IPS-20b (cell line): Measurements from ENCODE around the gene SLC46A3.

Experiments used
- H3K27ac ChIP-seq: one replicate; pipeline ENCODE4 v1.5.1; 2013; ENCODE audit warnings: low read length
- H3K27me3 ChIP-seq: 2 replicates; pipeline ENCODE4 v1.6.1; 2013; ENCODE audit warnings: mild to moderate bottlenecking, low read length, inconsistent platforms; ENCODE audit not compliant: insufficient read depth
- H3K36me3 ChIP-seq: 2 replicates; pipeline ENCODE4 v1.6.1; 2013; ENCODE audit warnings: low read depth, mild to moderate bottlenecking, inconsistent platforms, low read length, moderate library complexity; ENCODE audit not compliant: insufficient read depth
- H3K4me1 ChIP-seq: 2 replicates; pipeline ENCODE4 v1.6.1; 2013; ENCODE audit warnings: mild to moderate bottlenecking, control low read depth, inconsistent platforms, low read length, moderate library complexity; ENCODE audit not compliant: insufficient read depth
- H3K4me3 ChIP-seq: 2 replicates; pipeline ENCODE4 v1.5.1; 2013; ENCODE audit warnings: mild to moderate bottlenecking, low read length, inconsistent platforms
- H3K9ac ChIP-seq: 2 replicates; pipeline ENCODE4 v1.6.1; 2013; ENCODE audit warnings: low read depth, mild to moderate bottlenecking, inconsistent platforms, low read length, moderate library complexity
- H3K9me3 ChIP-seq: 2 replicates; pipeline ENCODE4 v1.6.1; 2013; ENCODE audit warnings: mild to moderate bottlenecking, low read depth, low read length, inconsistent platforms; ENCODE audit not compliant: insufficient read depth

Gene SLC46A3, protein sequence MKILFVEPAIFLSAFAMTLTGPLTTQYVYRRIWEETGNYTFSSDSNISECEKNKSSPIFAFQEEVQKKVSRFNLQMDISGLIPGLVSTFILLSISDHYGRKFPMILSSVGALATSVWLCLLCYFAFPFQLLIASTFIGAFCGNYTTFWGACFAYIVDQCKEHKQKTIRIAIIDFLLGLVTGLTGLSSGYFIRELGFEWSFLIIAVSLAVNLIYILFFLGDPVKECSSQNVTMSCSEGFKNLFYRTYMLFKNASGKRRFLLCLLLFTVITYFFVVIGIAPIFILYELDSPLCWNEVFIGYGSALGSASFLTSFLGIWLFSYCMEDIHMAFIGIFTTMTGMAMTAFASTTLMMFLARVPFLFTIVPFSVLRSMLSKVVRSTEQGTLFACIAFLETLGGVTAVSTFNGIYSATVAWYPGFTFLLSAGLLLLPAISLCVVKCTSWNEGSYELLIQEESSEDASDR

GRCh38 chr13:28718543-28719226 lies at the start of gene SLC46A3:
SLC46A3 (minus strand) TSS chr13:28718970; CDS start chr13:28717998, 972 bp downstream.
- Histone ChIP-seq H3K4me1 (peaks cover 2% of the 10 kb centered on the region; the same call in 1 of the 2 replicates), H3K36me3 (no peaks in the 10 kb centered on the region), H3K9me3 (no peaks in the 10 kb centered on the region), H3K4me3 (peak within 1 kb of the TSS; percentile 85), H3K27ac (no peak within 1 kb of the TSS), H3K9ac (peak within 1 kb of the TSS; percentile 35; the same call in 1 of the 2 replicates), H3K27me3 (peaks cover 42% of the 10 kb centered on the region)

GRCh38 chr13:28763887-28764286 lies 45.1 kb upstream of the SLC46A3 start:
- Histone ChIP-seq H3K27ac (no peak overlapping the region), H3K4me1 (no peaks in the 10 kb centered on the region)

DNA sequence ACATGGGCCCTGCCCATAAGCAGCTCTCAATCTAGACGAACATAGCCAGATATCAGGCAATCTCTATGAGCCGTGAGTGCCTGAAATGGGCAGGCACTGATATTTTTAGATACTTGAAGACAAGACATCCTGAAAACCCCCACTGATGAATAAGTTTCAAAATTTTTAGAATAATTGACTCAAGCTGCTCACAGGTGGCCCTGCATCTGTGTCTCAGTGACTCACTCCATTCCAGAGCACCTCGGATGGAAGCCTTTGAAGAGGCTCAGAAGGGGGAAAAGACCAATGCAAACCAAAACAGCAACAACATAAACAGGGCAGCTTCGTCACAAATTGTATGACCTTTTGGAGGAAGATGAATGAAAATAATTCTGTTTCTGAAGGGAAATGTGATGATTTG lies 42.8 kb upstream of the SLC46A3 start:
- no peaks in the 10 kb centered on the region for H3K4me1 ChIP-seq
- peaks cover 16% of the 10 kb centered on the region; the same call in 1 of the 2 replicates for H3K9me3 ChIP-seq
- H3K9ac ChIP-seq, result no peak overlapping the region
- no peak overlapping the region for H3K4me3 ChIP-seq
- no peaks in the 10 kb centered on the region for H3K27me3 ChIP-seq
- H3K36me3 ChIP-seq, result no peaks in the 10 kb centered on the region
- no peak overlapping the region for H3K27ac ChIP-seq

More at GRCh38 chr13:28763887-28764286, 45.1 kb upstream of the SLC46A3 start:
- Histone ChIP-seq H3K36me3 (no peaks in the 10 kb centered on the region), H3K9me3 (peaks cover 17% of the 10 kb centered on the region; the same call in 1 of the 2 replicates), H3K4me3 (no peak overlapping the region), H3K27me3 (no peaks in the 10 kb centered on the region), H3K9ac (no peak overlapping the region)

DNA sequence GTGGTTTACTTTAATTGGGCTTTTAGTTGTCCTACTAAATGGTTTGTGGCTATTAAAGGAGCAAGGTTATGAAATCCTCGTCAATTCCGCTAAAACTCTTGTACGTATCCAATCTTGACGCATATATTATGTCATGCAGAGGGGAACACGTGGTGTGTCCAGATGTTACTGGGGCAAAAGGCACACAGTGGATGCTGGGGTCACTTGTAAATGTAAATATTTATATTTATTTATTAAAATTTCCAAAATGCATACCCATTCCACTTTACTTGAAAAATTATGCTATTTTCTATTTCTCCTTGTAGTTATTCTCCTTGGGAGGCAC lies 36.7 kb upstream of the SLC46A3 start:
- H3K36me3 ChIP-seq, result no peaks in the 10 kb centered on the region
- H3K4me1 ChIP-seq, result peaks cover 10% of the 10 kb centered on the region
- H3K27ac ChIP-seq, result no peak overlapping the region
- no peaks in the 10 kb centered on the region for H3K27me3 ChIP-seq
- H3K9ac ChIP-seq, result no peak overlapping the region
- no peak overlapping the region for H3K4me3 ChIP-seq
- H3K9me3 ChIP-seq, result peaks cover 16% of the 10 kb centered on the region; the same call in 1 of the 2 replicates

GRCh38 chr13:28754698-28755545 lies 36.2 kb upstream of the SLC46A3 start:
- Histone ChIP-seq H3K36me3 (no peaks in the 10 kb centered on the region), H3K4me3 (no peak overlapping the region), H3K27ac (peak overlapping the region; percentile 18), H3K9ac (no peak overlapping the region), H3K4me1 (peaks cover 10% of the 10 kb centered on the region), H3K27me3 (no peaks in the 10 kb centered on the region), H3K9me3 (peaks cover 16% of the 10 kb centered on the region; the same call in 1 of the 2 replicates)

DNA sequence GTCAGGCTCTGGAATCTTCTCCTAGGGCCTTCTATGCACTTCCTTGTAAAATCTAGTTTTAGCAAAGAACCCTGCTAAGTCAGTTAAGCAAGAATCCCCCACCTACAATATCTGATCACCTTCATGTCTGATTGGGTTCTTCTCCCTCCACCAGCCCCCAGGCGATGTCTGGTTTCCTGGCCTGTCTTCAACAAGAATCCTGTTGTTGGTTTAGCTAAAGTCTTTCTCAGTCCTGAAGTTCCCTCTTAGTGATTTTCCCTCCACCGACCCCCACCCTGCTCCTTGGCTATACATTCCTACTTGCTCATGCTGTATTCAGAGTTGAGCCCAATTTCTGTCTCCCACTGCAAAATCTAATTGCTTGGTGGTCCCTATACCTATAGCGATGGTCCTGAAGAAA lies 35.2 kb upstream of the SLC46A3 start:
- H3K9ac ChIP-seq, result peak overlapping the region; percentile 28; the same call in 1 of the 2 replicates
- peaks cover 10% of the 10 kb centered on the region; the same call in 1 of the 2 replicates for H3K9me3 ChIP-seq
- H3K27me3 ChIP-seq, result no peaks in the 10 kb centered on the region
- no peak overlapping the region for H3K4me3 ChIP-seq
- no peak overlapping the region for H3K27ac ChIP-seq
- no peaks in the 10 kb centered on the region for H3K36me3 ChIP-seq
- H3K4me1 ChIP-seq, result peaks cover 10% of the 10 kb centered on the region

- peaks cover 6% of the 10 kb centered on the region; the same call in 1 of the 2 replicates for H3K9me3 ChIP-seq
- no peak overlapping the region for H3K27ac ChIP-seq
- no peak overlapping the region for H3K4me3 ChIP-seq
- no peaks in the 10 kb centered on the region for H3K36me3 ChIP-seq
- no peaks in the 10 kb centered on the region for H3K27me3 ChIP-seq
- H3K9ac ChIP-seq, result peak overlapping the region; percentile 28
- H3K4me1 ChIP-seq, result peaks cover 10% of the 10 kb centered on the region
These were observed 34.6 kb upstream of the SLC46A3 start for GRCh38 chr13:28753208-28753892.

GRCh38 chr13:28751175-28751960 lies 32.6 kb upstream of the SLC46A3 start:
- H3K9me3 ChIP-seq, result no peaks in the 10 kb centered on the region
- H3K36me3 ChIP-seq, result no peaks in the 10 kb centered on the region
- H3K27ac ChIP-seq, result no peak overlapping the region
- H3K4me1 ChIP-seq, result peaks cover 13% of the 10 kb centered on the region
- no peak overlapping the region for H3K9ac ChIP-seq
- no peaks in the 10 kb centered on the region for H3K27me3 ChIP-seq
- H3K4me3 ChIP-seq, result no peak overlapping the region

GRCh38 chr13:28750187-28751045 lies 31.6 kb upstream of the SLC46A3 start:
- peaks cover 15% of the 10 kb centered on the region for H3K4me1 ChIP-seq
- H3K9ac ChIP-seq, result no peak overlapping the region
- H3K27ac ChIP-seq, result no peak overlapping the region
- no peaks in the 10 kb centered on the region for H3K27me3 ChIP-seq
- no peaks in the 10 kb centered on the region for H3K36me3 ChIP-seq
- no peak overlapping the region for H3K4me3 ChIP-seq
- H3K9me3 ChIP-seq, result no peaks in the 10 kb centered on the region

DNA sequence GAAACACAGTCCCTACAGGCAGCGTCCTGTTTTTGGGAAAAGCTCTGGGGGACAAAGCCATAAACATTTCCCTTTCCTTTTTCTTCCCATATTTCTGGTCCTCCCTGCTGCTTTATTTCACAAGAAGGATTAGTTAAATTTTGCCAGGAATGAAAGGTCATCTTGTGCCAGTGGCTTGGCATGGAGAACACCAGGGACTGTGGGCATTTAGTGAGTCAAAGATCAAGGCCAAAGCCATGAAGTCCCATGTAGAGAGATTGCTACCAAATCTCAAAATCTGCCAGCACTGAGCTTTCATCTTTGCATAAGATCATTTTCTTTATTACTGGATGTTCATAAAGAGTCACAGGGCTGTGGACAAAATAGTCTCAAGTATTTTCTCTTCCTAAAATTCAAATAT lies 29.1 kb upstream of the SLC46A3 start:
- peaks cover 13% of the 10 kb centered on the region for H3K4me1 ChIP-seq
- no peak overlapping the region for H3K9ac ChIP-seq
- H3K27ac ChIP-seq, result no peak overlapping the region
- H3K36me3 ChIP-seq, result no peaks in the 10 kb centered on the region
- no peaks in the 10 kb centered on the region for H3K9me3 ChIP-seq
- H3K4me3 ChIP-seq, result no peak overlapping the region
- H3K27me3 ChIP-seq, result no peaks in the 10 kb centered on the region
